Erythroblast (primary cell): ENCODE results near the gene OSCP1.
"Not testable (repeated sequence)": the region's sequence is repeated elsewhere in the genome, so short reads cannot be mapped to it uniquely, and the experiment has no call there.

Experiments used
- DNase-seq, 2 experiments: peaks; one replicate each; lab custom pipeline; 2025; lab: John Stamatoyannopoulos, UW
- GATA1 ChIP-seq: IDR thresholded peaks from 2 replicates; pipeline ENCODE4 v1.6.1; 2011; ENCODE audit warnings: low read depth, mild to moderate bottlenecking, control low read depth, low read length, moderate library complexity
- POLR2A ChIP-seq: IDR thresholded peaks from 2 replicates; pipeline ENCODE4 v1.6.1; 2011; ENCODE audit warnings: mild to moderate bottlenecking, low read length

Gene OSCP1

GRCh38 chr1:36481771-36482723 lies 31.8 kb upstream of the OSCP1 start:
- TF ChIP-seq GATA1 (no peak), POLR2A (no peak)
- DNase-seq = peak in 1 of 2 experiments; percentile 17

DNA sequence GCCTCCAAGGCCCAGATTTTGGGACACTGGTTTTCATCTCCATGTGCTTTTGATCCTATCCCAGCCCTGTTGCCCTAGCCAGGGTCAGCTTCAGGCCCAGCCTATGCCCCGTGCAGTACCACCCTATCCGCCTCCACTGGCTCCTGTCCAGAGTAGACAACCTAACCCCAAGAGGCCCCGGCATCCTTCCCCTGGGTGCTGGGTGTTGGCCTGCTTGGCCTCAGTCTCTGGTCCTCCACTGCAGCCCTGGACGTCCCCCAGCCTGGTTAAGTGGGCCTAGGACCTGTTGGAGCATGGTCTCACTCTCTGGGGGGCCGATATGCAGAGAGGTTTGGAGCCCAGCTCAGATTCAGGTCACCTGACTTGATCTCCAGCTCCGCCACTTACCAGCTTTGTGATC lies 30.8 kb upstream of the OSCP1 start:
- no peak for TF ChIP-seq GATA1
- no peak for TF ChIP-seq POLR2A
- DNase-seq = no peak

DNA sequence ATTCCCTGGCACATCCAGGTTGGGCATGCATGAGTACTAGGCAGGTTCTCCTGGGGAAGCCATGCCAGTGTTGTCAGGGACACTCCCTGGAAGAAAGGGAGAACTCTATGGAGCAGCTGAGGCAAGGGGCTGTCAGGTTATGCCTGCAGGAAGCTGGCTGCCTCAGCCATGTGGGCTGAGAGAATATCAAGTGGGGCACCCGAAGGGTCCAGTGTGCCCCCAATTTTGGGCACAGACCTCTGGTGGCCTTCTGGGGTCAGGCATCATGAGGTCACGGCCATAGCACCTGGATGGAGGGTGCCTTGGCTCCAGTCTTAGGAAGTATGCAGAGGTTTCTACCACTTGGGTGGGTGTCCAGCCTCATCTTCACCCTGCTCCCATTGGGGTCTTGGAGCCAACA lies 29.9 kb upstream of the OSCP1 start:
- no peak for DNase-seq
- TF ChIP-seq POLR2A = no peak
- TF ChIP-seq GATA1 = no peak

- no peak for TF ChIP-seq POLR2A
- no peak for TF ChIP-seq GATA1
- DNase-seq = no peak
Measured at GRCh38 chr1:36479505-36480051, 29.3 kb upstream of the OSCP1 start.

- not testable (repeated sequence) for DNase-seq
Measured at GRCh38 chr1:36477615-36478014, 27.4 kb upstream of the OSCP1 start.

DNA sequence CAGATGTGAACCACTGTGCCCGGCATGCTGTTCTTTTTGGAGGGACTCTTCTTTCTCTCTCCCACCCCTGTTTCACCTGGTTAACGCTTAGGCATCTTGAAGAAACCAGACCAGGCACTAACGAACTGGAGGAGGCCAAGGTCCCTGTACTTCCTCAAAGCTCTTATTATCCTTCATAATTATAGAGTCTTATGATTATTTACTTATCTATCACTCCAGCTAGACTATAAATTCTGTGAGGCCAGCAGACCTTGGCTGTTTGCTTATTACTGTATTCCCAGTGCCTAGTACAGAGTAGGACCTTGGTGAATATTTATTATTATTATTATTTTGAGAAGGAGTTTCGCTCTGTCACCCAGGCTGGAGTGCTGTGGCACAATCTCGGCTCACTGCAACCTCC lies 26.7 kb upstream of the OSCP1 start:
- no peak for DNase-seq
- no peak for TF ChIP-seq POLR2A
- TF ChIP-seq GATA1 = no peak

DNA sequence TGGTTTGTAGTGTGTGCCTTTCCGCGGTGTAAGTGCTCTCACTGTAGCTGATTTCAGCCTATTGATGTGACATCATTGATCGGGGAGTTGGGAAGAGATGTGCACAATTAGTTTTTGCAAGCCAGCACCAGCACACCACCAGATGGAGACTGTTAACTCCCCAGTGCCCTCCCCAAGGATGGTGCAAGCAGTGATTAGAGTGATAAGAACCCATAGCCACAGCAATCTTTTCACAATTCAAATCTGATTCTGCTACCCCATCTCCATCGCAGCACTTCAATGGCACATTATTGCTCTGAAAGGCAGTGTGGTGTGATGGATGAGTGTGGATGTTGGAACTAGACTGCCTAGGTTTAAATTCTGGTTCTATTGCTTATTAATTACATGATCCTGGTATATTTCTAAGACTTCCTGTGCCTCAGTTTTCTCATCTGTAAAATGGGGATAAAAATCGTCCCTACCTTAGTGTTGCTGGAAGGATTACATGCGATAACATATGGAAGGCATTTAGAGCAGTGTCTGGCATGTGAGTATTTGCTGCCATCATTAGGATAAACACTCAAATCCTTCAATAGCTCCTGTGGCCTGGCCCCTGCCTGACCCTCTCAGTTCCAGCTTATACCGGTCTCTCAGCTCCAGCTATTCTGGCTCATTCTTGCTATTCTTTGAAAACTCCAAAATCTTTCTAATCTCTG lies 25.8 kb upstream of the OSCP1 start:
- DNase-seq = no peak
- no peak for TF ChIP-seq POLR2A
- no peak for TF ChIP-seq GATA1

DNA sequence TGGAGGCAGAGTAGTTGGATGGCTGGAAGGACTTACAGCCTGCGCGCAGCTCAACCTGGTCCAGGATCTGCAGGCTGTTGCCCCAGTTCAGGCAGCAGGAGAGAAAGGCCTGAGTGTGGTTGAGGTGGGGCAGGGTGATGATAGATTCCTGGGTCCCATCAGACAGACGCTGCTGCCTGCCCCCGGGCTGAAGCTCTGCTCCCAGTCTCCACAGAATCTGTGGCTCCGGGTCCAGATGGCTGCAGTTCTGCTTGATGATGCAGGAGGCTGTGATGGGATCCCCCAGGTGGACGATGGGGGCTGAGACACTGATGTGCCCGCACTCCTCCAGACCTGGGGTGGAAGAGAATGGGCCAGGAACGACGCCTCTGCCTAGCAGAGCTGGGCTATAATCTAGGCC lies 25.1 kb upstream of the OSCP1 start:
- no peak for DNase-seq
- TF ChIP-seq POLR2A = no peak
- TF ChIP-seq GATA1 = no peak

- TF ChIP-seq POLR2A (no peak), GATA1 (no peak)
- no peak for DNase-seq
Measured at GRCh38 chr1:36472656-36473055, 22.4 kb upstream of the OSCP1 start.

GRCh38 chr1:36471830-36472641 lies 21.8 kb upstream of the OSCP1 start:
- TF ChIP-seq POLR2A = no peak
- no peak for TF ChIP-seq GATA1
- DNase-seq = no peak

DNA sequence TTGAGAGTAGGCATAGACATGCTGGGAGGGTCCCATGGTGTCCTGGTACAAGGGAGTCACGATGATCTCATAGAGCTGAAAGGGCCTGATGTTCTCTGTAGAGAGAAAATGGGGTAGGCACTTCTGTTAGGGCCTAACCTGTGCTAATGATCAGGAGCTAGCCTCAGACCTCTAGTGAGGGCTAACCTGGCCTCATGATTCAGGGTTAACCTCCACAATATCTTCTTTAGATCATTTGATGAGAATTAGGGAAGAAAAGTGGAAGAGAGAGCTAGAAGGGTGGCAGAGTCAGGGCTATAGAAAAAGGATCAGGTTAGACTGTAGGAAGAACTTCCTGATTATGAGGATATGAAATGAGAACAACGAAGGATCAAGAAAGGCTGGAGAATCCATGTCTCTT lies 18.9 kb upstream of the OSCP1 start:
- TF ChIP-seq GATA1 (no peak), POLR2A (no peak)
- no peak for DNase-seq

DNA sequence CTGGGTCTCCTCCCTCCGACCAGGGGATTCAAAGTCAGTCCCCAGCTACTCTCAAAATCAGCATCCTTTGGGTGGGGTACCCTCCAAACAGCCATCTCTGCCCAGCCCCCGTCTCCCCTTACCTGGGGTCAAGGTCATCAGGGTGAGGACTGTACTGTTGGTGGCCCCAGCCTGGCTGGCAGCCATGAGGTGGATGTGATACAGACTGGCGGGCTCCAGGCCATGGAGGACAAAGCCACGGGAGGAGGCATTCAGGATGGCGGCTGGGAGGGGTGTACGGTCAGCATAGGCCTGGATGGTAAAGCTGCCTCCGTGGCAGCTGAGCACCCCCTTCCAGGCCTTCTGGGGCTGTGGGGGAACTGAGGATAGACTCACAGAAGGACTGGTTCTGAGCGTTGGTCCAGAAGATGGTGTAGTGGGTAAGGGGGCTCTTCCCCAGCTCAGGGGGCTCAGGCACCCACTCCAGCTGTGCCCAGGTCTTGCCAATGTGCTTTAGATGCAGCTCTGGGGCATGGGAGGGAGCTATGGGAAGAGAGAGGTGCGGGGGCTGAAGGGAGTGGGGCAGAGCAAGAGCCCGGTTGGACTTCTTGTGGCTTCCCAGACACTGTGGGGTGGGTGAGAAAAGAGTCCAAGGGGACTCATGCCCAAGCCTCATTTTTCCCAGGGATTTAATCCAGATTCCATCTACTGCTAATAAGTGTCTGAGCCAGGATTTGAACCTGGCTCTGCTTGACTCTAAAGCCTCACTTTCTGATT lies 17.6 kb upstream of the OSCP1 start:
- TF ChIP-seq GATA1 = no peak
- no peak for TF ChIP-seq POLR2A
- DNase-seq = no peak

DNA sequence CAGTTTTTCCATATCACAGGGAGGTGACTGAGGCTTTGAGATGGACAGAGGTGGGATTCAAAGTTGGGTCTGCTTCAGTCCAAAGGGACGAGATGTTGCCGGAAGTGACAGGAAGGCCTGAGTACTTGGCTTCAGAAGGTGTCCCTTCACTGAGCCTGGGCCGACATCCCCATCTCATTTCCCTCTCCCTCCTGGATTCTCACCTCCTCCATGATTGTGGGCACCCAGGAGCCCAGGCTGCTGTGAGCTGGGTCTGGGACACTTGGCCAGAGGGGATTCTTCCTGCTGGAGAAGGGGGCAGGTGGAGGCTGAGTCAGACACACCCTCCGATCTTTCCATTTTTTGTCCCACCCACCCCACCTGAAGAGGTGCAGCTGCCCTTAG lies 16.8 kb upstream of the OSCP1 start:
- TF ChIP-seq POLR2A = no peak
- no peak for TF ChIP-seq GATA1
- DNase-seq = no peak
